GM10248 (cell line): ENCODE measurements around the gene CHST11.

Experiments used
- CTCF ChIA-PET: fragments of 300-600 bp; sonication (Branson Sonifier 250); formaldehyde crosslinking; extraction: SDS; loops from one replicate; lab custom pipeline; 2021; ENCODE audit warnings: antibody characterized with exemption; lab: Yijun Ruan, JAX
- POLR2A ChIA-PET: fragments of 350-650 bp; sonication (Branson Sonifier 250); formaldehyde crosslinking; extraction: SDS; loops from one replicate; lab custom pipeline; 2020; ENCODE audit warnings: antibody characterized with exemption; lab: Yijun Ruan, JAX
- DNase-seq: peaks from one replicate; pipeline ENCODE4 v3.0.0; 2012; ENCODE audit errors: extremely low spot score
- CTCF ChIP-seq: IDR thresholded peaks from 2 replicates; pipeline ENCODE4 v1.5.1; 2012; ENCODE audit warnings: mild to moderate bottlenecking, low read depth; ENCODE audit errors: extremely low read depth, missing control alignments, control extremely low read depth

Gene CHST11

DNA sequence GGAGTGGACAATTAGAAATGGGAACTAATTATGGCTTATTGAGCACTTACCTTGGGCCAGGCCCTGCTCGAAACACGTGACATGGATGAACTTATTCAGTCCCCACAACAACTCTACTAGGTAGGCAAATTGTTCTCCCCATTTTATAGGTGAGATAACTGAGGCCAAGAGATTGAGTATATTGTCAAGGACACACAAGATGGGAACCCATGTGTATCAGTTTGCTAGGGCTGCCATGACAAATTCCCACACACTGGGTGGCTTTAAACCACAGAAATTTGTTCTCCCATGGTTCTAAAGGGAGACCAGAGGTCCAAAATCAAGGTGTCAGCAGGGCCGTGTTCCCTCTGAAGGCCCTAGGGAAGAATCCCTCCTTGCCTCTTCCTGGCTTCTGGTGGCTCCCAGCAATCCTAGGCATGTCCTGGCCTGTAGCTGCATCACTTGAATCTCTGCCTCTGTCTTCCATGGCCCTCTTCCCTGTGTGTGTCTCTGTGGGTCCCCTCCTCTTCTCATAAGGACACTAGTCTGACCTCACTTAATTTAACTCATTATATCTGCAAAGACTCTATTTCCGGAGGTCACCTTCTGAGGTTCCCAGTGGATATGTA lies 128.8 kb downstream of the CHST11 start:
- ChIA-PET CTCF (no interaction called here), POLR2A (no interaction called here)
- no peak for TF ChIP-seq CTCF
- no peak for DNase-seq

- POLR2A ChIA-PET, result no interaction called here
- DNase-seq, result no peak
- CTCF ChIA-PET, result no interaction called here
- TF ChIP-seq CTCF, result no peak
Observed at GRCh38 chr12:104586351-104586919, 129.7 kb downstream of the CHST11 start.

GRCh38 chr12:104588047-104588920 lies 131.5 kb downstream of the CHST11 start:
- TF ChIP-seq CTCF, result no peak
- DNase-seq, result no peak
- ChIA-PET POLR2A (no interaction called here), CTCF (interaction anchor here (1.2 kb wide), 1 partner anchor 16 kb away, joined by 3 read pairs; no protein-coding TSS in a partner anchor)

GRCh38 chr12:104588921-104589590 lies 132.3 kb downstream of the CHST11 start:
- ChIA-PET POLR2A (no interaction called here), CTCF (interaction anchor here (1.2 kb wide), 1 partner anchor 16 kb away, joined by 3 read pairs; no protein-coding TSS in a partner anchor)
- DNase-seq, result no peak
- TF ChIP-seq CTCF, result no peak

DNA sequence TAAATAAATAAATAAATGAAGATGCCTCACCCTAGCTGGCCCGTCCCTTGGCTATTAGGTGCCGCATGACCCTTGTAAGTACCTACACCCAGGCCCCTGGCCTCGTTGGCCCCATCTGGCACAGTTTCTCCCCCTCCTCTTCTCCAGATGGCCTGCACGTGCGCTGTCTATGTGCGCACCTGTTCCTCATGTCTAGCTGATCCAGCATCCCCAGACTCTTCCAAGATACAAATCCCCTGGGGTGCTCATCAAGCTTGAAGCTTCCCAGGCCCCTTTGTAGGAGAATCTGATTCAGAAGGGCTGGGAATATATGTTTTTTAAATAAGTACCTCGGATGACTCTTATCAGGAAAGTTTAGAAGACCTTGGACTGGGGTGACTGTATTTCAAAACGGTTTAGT lies 133.3 kb downstream of the CHST11 start:
- ChIA-PET CTCF (interaction anchor here (1.8 kb wide), 1 partner anchor 15 kb away, joined by 4 read pairs; no protein-coding TSS in a partner anchor), POLR2A (no interaction called here)
- no peak for DNase-seq
- no peak for TF ChIP-seq CTCF

GRCh38 chr12:104591257-104591885 lies 134.6 kb downstream of the CHST11 start:
- DNase-seq, result no peak
- no peak for TF ChIP-seq CTCF
- CTCF ChIA-PET, result interaction anchor here (1.0 to 1.8 kb wide), 2 partner anchors 14 to 15 kb away, joined by 3 to 4 read pairs; no protein-coding TSS in a partner anchor
- POLR2A ChIA-PET, result no interaction called here
